Activated CD4-positive, alpha-beta T cell treated with anti-CD3 and anti-CD28 coated beads, Interleukin-2, amount 50 U/mL, for 1 hour (primary cell): Measurements from ENCODE around the gene STYXL1.

ENCODE experiments used
- DNase-seq: peaks from one replicate; pipeline ENCODE4 v3.0.0-alpha.2; 2020

STYXL1 gene

GRCh38 chr7:75991531-75992082, 56.2 kb downstream of the STYXL1 start:
- no peak for DNase-seq

GRCh38 chr7:75989500-75990388, 58.1 kb downstream of the STYXL1 start:
- no peak for DNase-seq

GRCh38 chr7:75988568-75989499, 59.0 kb downstream of the STYXL1 start:
- no peak for DNase-seq

- no peak for DNase-seq
Observed at GRCh38 chr7:75987805-75988567, 59.8 kb downstream of the STYXL1 start.

- no peak for DNase-seq
Observed at GRCh38 chr7:75987026-75987804, 60.6 kb downstream of the STYXL1 start.

GRCh38 chr7:75986147-75986781, 61.5 kb downstream of the STYXL1 start:
- no peak for DNase-seq

- no peak for DNase-seq
Observed at GRCh38 chr7:75985518-75986146, 62.2 kb downstream of the STYXL1 start.

- DNase-seq = no peak
Observed at GRCh38 chr7:75985009-75985517, 62.7 kb downstream of the STYXL1 start.

- DNase-seq = no peak
Observed at GRCh38 chr7:75984130-75985008, 63.4 kb downstream of the STYXL1 start.

GRCh38 chr7:75983471-75984129, 64.2 kb downstream of the STYXL1 start:
- no peak for DNase-seq

GRCh38 chr7:75982306-75983064, 65.3 kb downstream of the STYXL1 start:
- DNase-seq = no peak

GRCh38 chr7:75981453-75982305, 66.1 kb downstream of the STYXL1 start:
- DNase-seq = no peak

GRCh38 chr7:75981203-75981452, 66.7 kb downstream of the STYXL1 start:
- no peak for DNase-seq

- DNase-seq = no peak
Observed at GRCh38 chr7:75980430-75981202, 67.2 kb downstream of the STYXL1 start.

GRCh38 chr7:75979759-75980429, 67.9 kb downstream of the STYXL1 start:
- DNase-seq = no peak

- no peak for DNase-seq
Observed at GRCh38 chr7:75977743-75978142, 70.1 kb downstream of the STYXL1 start.
